HG02943 (cell line): Measurements from ENCODE around the gene USP17L13.
"Not testable (repeated sequence)": the region's sequence is repeated elsewhere in the genome, so short reads cannot be mapped to it uniquely, and the experiment has no call there.

Experiments used
- ATAC-seq: cut with Tn5 transposase; IDR thresholded peaks from one replicate; pipeline ENCODE4 v1.9.1; 2021; ENCODE audit warnings: mild to moderate bottlenecking, low read depth, moderate library complexity; ENCODE audit not compliant: unreplicated experiment

The USP17L13 gene

GRCh38 chr4:9224596-9224995 lies at the start of gene USP17L13:
TSS of gene USP17L13 (plus strand) at chr4:9224896. CDS start at chr4:9224896, 0 bp downstream.
- ATAC-seq: not testable (repeated sequence)

- not testable (repeated sequence) for ATAC-seq
Measured at GRCh38 chr4:9210357-9210756, 14.3 kb upstream of the USP17L13 start, which contains the start of gene USP17L10. TSS of gene USP17L10 (plus strand) at chr4:9210657. CDS start at chr4:9210657, 0 bp downstream.

GRCh38 chr4:9214701-9215100 lies 10.0 kb upstream of the USP17L13 start:
- not testable (repeated sequence) for ATAC-seq

GRCh38 chr4:9215105-9215504 lies 9.6 kb upstream of the USP17L13 start, which contains the start of gene USP17L11:
TSS of gene USP17L11 (plus strand) at chr4:9215405. CDS start at chr4:9215405, 0 bp downstream.
- not testable (repeated sequence) for ATAC-seq

- ATAC-seq: not testable (repeated sequence)
Measured at GRCh38 chr4:9219852-9220251, 4.8 kb upstream of the USP17L13 start, which contains the start of gene USP17L12. TSS of gene USP17L12 (plus strand) at chr4:9220152. CDS start at chr4:9220152, 0 bp downstream.

GRCh38 chr4:9230249-9230648 lies 5.6 kb downstream of the USP17L13 start:
- ATAC-seq: not testable (repeated sequence)

- ATAC-seq: not testable (repeated sequence)
Measured at GRCh38 chr4:9234085-9234484, 9.4 kb downstream of the USP17L13 start, which contains the start of gene USP17L15. TSS of gene USP17L15 (plus strand) at chr4:9234385. CDS start at chr4:9234385, 0 bp downstream.

GRCh38 chr4:9238461-9238860 lies 13.8 kb downstream of the USP17L13 start:
- ATAC-seq: not testable (repeated sequence)

GRCh38 chr4:9243579-9243978 lies 18.9 kb downstream of the USP17L13 start, which contains the start of gene USP17L17:
TSS of gene USP17L17 (plus strand) at chr4:9243879. CDS start at chr4:9243879, 0 bp downstream.
- ATAC-seq: not testable (repeated sequence)

- not testable (repeated sequence) for ATAC-seq
Measured at GRCh38 chr4:9247953-9248680, 23.4 kb downstream of the USP17L13 start, which contains the start of gene USP17L18. TSS of gene USP17L18 (plus strand) at chr4:9248630. CDS start at chr4:9248630, 0 bp downstream.

- not testable (repeated sequence) for ATAC-seq
Measured at GRCh38 chr4:9253078-9253477, 28.4 kb downstream of the USP17L13 start, which contains the start of gene USP17L19. TSS of gene USP17L19 (plus strand) at chr4:9253378. CDS start at chr4:9253378, 0 bp downstream.

GRCh38 chr4:9257824-9258223 lies 33.1 kb downstream of the USP17L13 start, which contains the start of gene USP17L20:
TSS of gene USP17L20 (plus strand) at chr4:9258124. CDS start at chr4:9258124, 0 bp downstream.
- not testable (repeated sequence) for ATAC-seq

- ATAC-seq: not testable (repeated sequence)
Measured at GRCh38 chr4:9262572-9262971, 37.9 kb downstream of the USP17L13 start, which contains the start of gene USP17L21. TSS of gene USP17L21 (plus strand) at chr4:9262872. CDS start at chr4:9262872, 0 bp downstream.

GRCh38 chr4:9267319-9267718 lies 42.6 kb downstream of the USP17L13 start, which contains the start of gene USP17L22:
TSS of gene USP17L22 (plus strand) at chr4:9267619. CDS start at chr4:9267619, 0 bp downstream.
- not testable (repeated sequence) for ATAC-seq

- not testable (repeated sequence) for ATAC-seq
Measured at GRCh38 chr4:9271719-9272118, 47.0 kb downstream of the USP17L13 start.
